HG03064 (cell line): ENCODE results near the gene SPRED3.

ENCODE experiments used
- ATAC-seq: cut with Tn5 transposase; IDR thresholded peaks from one replicate; pipeline ENCODE4 v1.9.1; 2021; ENCODE audit warnings: low read depth; ENCODE audit not compliant: unreplicated experiment

SPRED3 gene

GRCh38 chr19:38371081-38371480 is 17.4 kb upstream of the SPRED3 start:
- no peak for ATAC-seq

GRCh38 chr19:38373907-38374331 is 14.6 kb upstream of the SPRED3 start:
- ATAC-seq, result no peak

- peak; percentile 95 for ATAC-seq
Measured at GRCh38 chr19:38374332-38375097, 14.0 kb upstream of the SPRED3 start, which contains the start of gene PSMD8. Gene PSMD8, plus strand, starts transcription at chr19:38374571. Its CDS starts 31 bp downstream, at chr19:38374602.

- ATAC-seq, result no peak
Measured at GRCh38 chr19:38375098-38375493, 13.4 kb upstream of the SPRED3 start.

- ATAC-seq, result no peak
Measured at GRCh38 chr19:38375748-38376147, 12.7 kb upstream of the SPRED3 start.

GRCh38 chr19:38376576-38376975 is 11.9 kb upstream of the SPRED3 start:
- ATAC-seq, result no peak

GRCh38 chr19:38377052-38377451 is 11.4 kb upstream of the SPRED3 start:
- ATAC-seq, result no peak

- ATAC-seq, result no peak
Measured at GRCh38 chr19:38378866-38379265, 9.6 kb upstream of the SPRED3 start.

GRCh38 chr19:38381138-38381537 is 7.4 kb upstream of the SPRED3 start:
- no peak for ATAC-seq

- ATAC-seq, result no peak
Measured at GRCh38 chr19:38383184-38383583, 5.3 kb upstream of the SPRED3 start.

GRCh38 chr19:38383743-38384142 is 4.8 kb upstream of the SPRED3 start:
- ATAC-seq, result no peak

GRCh38 chr19:38384209-38385027 is 4.1 kb upstream of the SPRED3 start:
- ATAC-seq, result no peak

- no peak for ATAC-seq
Measured at GRCh38 chr19:38385057-38385803, 3.3 kb upstream of the SPRED3 start.

- ATAC-seq, result no peak
Measured at GRCh38 chr19:38385804-38386257, 2.7 kb upstream of the SPRED3 start.

- ATAC-seq, result no peak
Measured at GRCh38 chr19:38386300-38386970, 2.1 kb upstream of the SPRED3 start.

GRCh38 chr19:38386971-38387549 is 1.4 kb upstream of the SPRED3 start:
- no peak for ATAC-seq

- no peak for ATAC-seq
Measured at GRCh38 chr19:38387550-38388348, 748 bp upstream of the SPRED3 start, which contains the start of gene GGN. Gene GGN, minus strand, starts transcription at chr19:38388034. Its CDS starts 773 bp downstream, at chr19:38387261.

GRCh38 chr19:38389101-38389925 is 816 bp downstream of the SPRED3 start:
- ATAC-seq, result no peak
